HEK293 (cell line): ENCODE data around the gene MESD.

Source experiments
- GLI2 ChIP-seq: fragments of 450-650 bp; formaldehyde crosslinking; IDR thresholded peaks from 2 replicates; pipeline ENCODE4; 2017; ENCODE audit warnings: missing biosample characterization, missing genetic modification characterization, low read depth, borderline replicate concordance
- GLIS1 ChIP-seq: fragments of 450-650 bp; formaldehyde crosslinking; IDR thresholded peaks from 2 replicates; pipeline ENCODE4 v1.5.1; 2016; ENCODE audit warnings: missing biosample characterization, missing genetic modification characterization
- MZF1 ChIP-seq: fragments of 450-650 bp; formaldehyde crosslinking; IDR thresholded peaks from 2 replicates; pipeline ENCODE4 v1.5.1; 2017; ENCODE audit warnings: missing biosample characterization, missing genetic modification characterization, borderline replicate concordance
- PRDM1 ChIP-seq: fragments of 450-650 bp; formaldehyde crosslinking; IDR thresholded peaks from 2 replicates; pipeline ENCODE4; 2016; ENCODE audit warnings: missing biosample characterization, missing genetic modification characterization
- SP2 ChIP-seq: fragments of 450-650 bp; formaldehyde crosslinking; IDR thresholded peaks from 2 replicates; pipeline ENCODE4 v1.5.1; 2016; ENCODE audit warnings: missing biosample characterization, missing genetic modification characterization
- ZBTB1 ChIP-seq: fragments of 450-650 bp; formaldehyde crosslinking; IDR thresholded peaks from 2 replicates; pipeline ENCODE4 v1.5.1; 2016; ENCODE audit warnings: missing biosample characterization, missing genetic modification characterization
- ZBTB48 ChIP-seq: fragments of 450-650 bp; formaldehyde crosslinking; IDR thresholded peaks from 2 replicates; pipeline ENCODE4 v1.5.1; 2016; ENCODE audit warnings: missing biosample characterization, missing genetic modification characterization
- ZBTB8A ChIP-seq: fragments of 450-650 bp; formaldehyde crosslinking; IDR thresholded peaks from 2 replicates; pipeline ENCODE4 v1.5.1; 2016; ENCODE audit warnings: missing biosample characterization, missing genetic modification characterization
- ZFP69B ChIP-seq: fragments of 450-650 bp; formaldehyde crosslinking; IDR thresholded peaks from 2 replicates; pipeline ENCODE4 v1.5.1; 2016; ENCODE audit warnings: missing biosample characterization, missing genetic modification characterization
- ZNF10 ChIP-seq: fragments of 450-650 bp; formaldehyde crosslinking; IDR thresholded peaks from 2 replicates; pipeline ENCODE4 v1.5.1; 2017; ENCODE audit warnings: missing biosample characterization, missing genetic modification characterization
- ZNF112 ChIP-seq: fragments of 450-650 bp; formaldehyde crosslinking; IDR thresholded peaks from 2 replicates; pipeline ENCODE4 v1.5.0; 2017; ENCODE audit warnings: missing biosample characterization, missing genetic modification characterization
- ZNF121 ChIP-seq: fragments of 450-650 bp; formaldehyde crosslinking; IDR thresholded peaks from 2 replicates; pipeline ENCODE4 v1.5.1; 2016; ENCODE audit warnings: missing biosample characterization, missing genetic modification characterization
- ZNF140 ChIP-seq: fragments of 450-650 bp; formaldehyde crosslinking; IDR thresholded peaks from 2 replicates; pipeline ENCODE4 v1.5.1; 2016; ENCODE audit warnings: missing biosample characterization, missing genetic modification characterization
- ZNF157 ChIP-seq: fragments of 450-650 bp; formaldehyde crosslinking; IDR thresholded peaks from 2 replicates; pipeline ENCODE4 v1.5.1; 2016; ENCODE audit warnings: missing biosample characterization, missing genetic modification characterization
- ZNF175 ChIP-seq: fragments of 450-650 bp; formaldehyde crosslinking; IDR thresholded peaks from 2 replicates; pipeline ENCODE4 v1.5.1; 2016; ENCODE audit warnings: missing biosample characterization, missing genetic modification characterization
- ZNF2 ChIP-seq: fragments of 450-650 bp; formaldehyde crosslinking; IDR thresholded peaks from 2 replicates; pipeline ENCODE4 v1.5.1; 2016; ENCODE audit warnings: missing biosample characterization, missing genetic modification characterization
- ZNF202 ChIP-seq: fragments of 450-650 bp; formaldehyde crosslinking; IDR thresholded peaks from 2 replicates; pipeline ENCODE4 v1.5.1; 2016; ENCODE audit warnings: missing biosample characterization, missing genetic modification characterization, borderline replicate concordance
- ZNF214 ChIP-seq: fragments of 450-650 bp; formaldehyde crosslinking; IDR thresholded peaks from 2 replicates; pipeline ENCODE4 v1.5.1; 2017; ENCODE audit warnings: missing biosample characterization, mild to moderate bottlenecking, missing genetic modification characterization, borderline replicate concordance
- ZNF23 ChIP-seq: fragments of 450-650 bp; formaldehyde crosslinking; IDR thresholded peaks from 2 replicates; pipeline ENCODE4 v1.5.1; 2016; ENCODE audit warnings: missing biosample characterization, missing genetic modification characterization, borderline replicate concordance
- ZNF324 ChIP-seq: fragments of 450-650 bp; formaldehyde crosslinking; IDR thresholded peaks from 2 replicates; pipeline ENCODE4 v1.5.1; 2016; ENCODE audit warnings: missing biosample characterization, missing genetic modification characterization
- ZNF335 ChIP-seq: fragments of 450-650 bp; formaldehyde crosslinking; conservative IDR thresholded peaks from 2 replicates; pipeline ENCODE4 v1.5.1; 2016; ENCODE audit warnings: missing biosample characterization, missing genetic modification characterization
- ZNF366 ChIP-seq: fragments of 450-650 bp; formaldehyde crosslinking; conservative IDR thresholded peaks from 2 replicates; pipeline ENCODE4 v1.5.1; 2016; ENCODE audit warnings: missing biosample characterization, missing genetic modification characterization
- ZNF501 ChIP-seq: fragments of 450-650 bp; formaldehyde crosslinking; IDR thresholded peaks from 2 replicates; pipeline ENCODE4 v1.5.1; 2016; ENCODE audit warnings: missing biosample characterization, missing genetic modification characterization
- ZNF596 ChIP-seq: fragments of 450-650 bp; IDR thresholded peaks from 2 replicates; pipeline ENCODE4 v1.5.0; 2018; ENCODE audit warnings: missing biosample characterization, mild to moderate bottlenecking, missing genetic modification characterization, moderate library complexity
- ZNF626 ChIP-seq: fragments of 450-650 bp; sonication (Bioruptor Pico); formaldehyde crosslinking; IDR thresholded peaks from 2 replicates; pipeline ENCODE4 v1.5.1; 2018; ENCODE audit warnings: missing biosample characterization, missing genetic modification characterization, inconsistent platforms
- ZNF629 ChIP-seq: fragments of 450-650 bp; formaldehyde crosslinking; IDR thresholded peaks from 2 replicates; pipeline ENCODE4 v1.5.1; 2017; ENCODE audit warnings: missing biosample characterization, missing genetic modification characterization
- ZXDB ChIP-seq: fragments of 450-650 bp; formaldehyde crosslinking; IDR thresholded peaks from 2 replicates; pipeline ENCODE4 v1.5.1; 2016; ENCODE audit warnings: missing biosample characterization, missing genetic modification characterization
- TF ChIP-seq, protein P1 (sequence below): fragments of 450-650 bp; formaldehyde crosslinking; IDR thresholded peaks from 2 replicates; pipeline ENCODE4 v1.5.1; 2017; ENCODE audit warnings: missing biosample characterization, missing genetic modification characterization
- TF ChIP-seq, protein P2 (sequence below): fragments of 450-650 bp; formaldehyde crosslinking; IDR thresholded peaks from 2 replicates; pipeline ENCODE4 v1.5.1; 2016; ENCODE audit warnings: missing biosample characterization, missing genetic modification characterization
- TF ChIP-seq, protein P3 (sequence below): fragments of 450-650 bp; formaldehyde crosslinking; IDR thresholded peaks from 2 replicates; pipeline ENCODE4; 2016; ENCODE audit warnings: missing biosample characterization, missing genetic modification characterization
- TF ChIP-seq, protein P4 (sequence below): fragments of 450-650 bp; formaldehyde crosslinking; IDR thresholded peaks from 2 replicates; pipeline ENCODE4 v1.5.1; 2016; ENCODE audit warnings: missing biosample characterization, missing genetic modification characterization, borderline replicate concordance
- TF ChIP-seq, protein P5 (sequence below): fragments of 450-650 bp; formaldehyde crosslinking; optimal IDR thresholded peaks from 2 replicates; pipeline ENCODE3; 2016; ENCODE audit warnings: missing biosample characterization, mild to moderate bottlenecking, missing genetic modification characterization
- TF ChIP-seq, protein P6 (sequence below): fragments of 450-650 bp; formaldehyde crosslinking; IDR thresholded peaks from 2 replicates; pipeline ENCODE4 v1.5.1; 2016; ENCODE audit warnings: missing biosample characterization, missing genetic modification characterization

MESD gene

DNA sequence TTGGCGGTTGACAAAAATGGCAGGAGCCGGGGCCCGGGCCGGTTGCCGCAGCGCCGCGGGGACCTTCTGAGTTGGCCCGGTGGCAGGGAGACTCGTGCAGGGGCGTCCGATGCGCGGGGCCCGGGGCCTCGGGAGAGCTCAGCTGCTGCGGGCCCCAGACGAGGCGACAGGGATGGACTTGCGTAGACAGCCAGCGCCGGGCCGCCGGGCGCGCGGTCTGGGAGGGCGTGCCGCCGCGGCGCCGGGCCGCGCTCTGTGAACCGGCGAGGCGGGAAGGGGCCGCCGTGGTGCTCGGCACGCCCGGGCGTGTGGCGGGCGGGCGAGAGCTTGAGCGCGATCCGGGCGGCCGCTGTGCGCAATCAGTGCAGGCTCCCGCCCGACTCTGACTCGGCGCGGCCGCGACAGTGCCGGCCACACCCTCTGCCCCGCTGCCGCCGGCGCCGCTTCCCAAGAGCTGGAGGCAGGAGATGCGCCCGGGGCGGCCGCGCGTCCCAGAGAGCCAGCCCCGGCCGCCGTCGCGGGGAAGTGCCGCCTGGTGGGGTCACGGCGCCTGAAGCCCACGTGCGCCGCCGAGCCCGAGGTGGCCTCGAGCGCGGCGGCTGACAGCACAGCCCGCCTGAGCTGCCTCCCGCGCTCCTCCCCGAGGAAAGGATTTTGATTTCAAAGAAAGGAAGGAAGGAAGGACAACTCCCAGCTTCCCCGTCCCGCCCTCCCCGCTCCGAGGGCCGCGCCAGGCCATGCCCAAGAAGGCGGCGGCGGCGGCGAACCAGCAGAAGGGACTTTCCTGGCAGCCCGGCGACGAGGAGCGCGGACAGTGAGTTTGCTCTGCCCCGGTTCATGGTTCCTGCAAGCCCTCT lies 11.8 kb upstream of the MESD start (continued):
- TF ChIP-seq ZNF214 (no peak), ZNF175 (tag by site-specific recombination) (no peak), ZNF202 (tag by site-specific recombination) (no peak), ZBTB48 (tag by site-specific recombination) (no peak), ZNF140 (tag by site-specific recombination) (no peak), ZNF23 (tag by site-specific recombination) (no peak), ZNF324 (tag by site-specific recombination) (no peak), ZNF112 (tag by site-specific recombination) (no peak), ZNF10 (tag by site-specific recombination) (no peak), ZFP69B (no peak), ZXDB (tag by site-specific recombination) (peak; percentile 10), ZNF626 (tag by site-specific recombination) (no peak), GLI2 (tag by site-specific recombination) (no peak), ZNF629 (tag by site-specific recombination) (no peak), ZBTB1 (tag by site-specific recombination) (no peak), SP2 (tag by site-specific recombination) (peak; percentile 22; the same call in 1 of the 2 replicates), MZF1 (tag by site-specific recombination) (no peak), ZNF2 (tag by site-specific recombination) (no peak), ZBTB8A (tag by site-specific recombination) (0 out of 2 replicates have a peak, but pooled peaks have one; percentile 1), ZNF596 (no peak), ZNF366 (tag by site-specific recombination) (no peak), PRDM1 (tag by site-specific recombination) (no peak), GLIS1 (tag by site-specific recombination) (no peak; the same call in 1 of the 2 replicates), ZNF501 (tag by site-specific recombination) (no peak), ZNF121 (no peak), ZNF335 (tag by site-specific recombination) (no peak; the same call in 1 of the 2 replicates), ZNF157 (tag by site-specific recombination) (no peak)
- TF ChIP-seq, protein P1, sequence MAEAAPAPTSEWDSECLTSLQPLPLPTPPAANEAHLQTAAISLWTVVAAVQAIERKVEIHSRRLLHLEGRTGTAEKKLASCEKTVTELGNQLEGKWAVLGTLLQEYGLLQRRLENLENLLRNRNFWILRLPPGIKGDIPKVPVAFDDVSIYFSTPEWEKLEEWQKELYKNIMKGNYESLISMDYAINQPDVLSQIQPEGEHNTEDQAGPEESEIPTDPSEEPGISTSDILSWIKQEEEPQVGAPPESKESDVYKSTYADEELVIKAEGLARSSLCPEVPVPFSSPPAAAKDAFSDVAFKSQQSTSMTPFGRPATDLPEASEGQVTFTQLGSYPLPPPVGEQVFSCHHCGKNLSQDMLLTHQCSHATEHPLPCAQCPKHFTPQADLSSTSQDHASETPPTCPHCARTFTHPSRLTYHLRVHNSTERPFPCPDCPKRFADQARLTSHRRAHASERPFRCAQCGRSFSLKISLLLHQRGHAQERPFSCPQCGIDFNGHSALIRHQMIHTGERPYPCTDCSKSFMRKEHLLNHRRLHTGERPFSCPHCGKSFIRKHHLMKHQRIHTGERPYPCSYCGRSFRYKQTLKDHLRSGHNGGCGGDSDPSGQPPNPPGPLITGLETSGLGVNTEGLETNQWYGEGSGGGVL (tag by site-specific recombination), result no peak
- TF ChIP-seq, protein P2, sequence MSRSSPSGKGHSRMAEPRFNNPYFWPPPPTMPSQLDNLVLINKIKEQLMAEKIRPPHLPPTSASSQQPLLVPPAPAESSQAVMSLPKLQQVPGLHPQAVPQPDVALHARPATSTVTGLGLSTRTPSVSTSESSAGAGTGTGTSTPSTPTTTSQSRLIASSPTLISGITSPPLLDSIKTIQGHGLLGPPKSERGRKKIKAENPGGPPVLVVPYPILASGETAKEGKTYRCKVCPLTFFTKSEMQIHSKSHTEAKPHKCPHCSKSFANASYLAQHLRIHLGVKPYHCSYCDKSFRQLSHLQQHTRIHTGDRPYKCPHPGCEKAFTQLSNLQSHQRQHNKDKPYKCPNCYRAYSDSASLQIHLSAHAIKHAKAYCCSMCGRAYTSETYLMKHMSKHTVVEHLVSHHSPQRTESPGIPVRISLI (tag by site-specific recombination), result no peak
- TF ChIP-seq, protein P3, sequence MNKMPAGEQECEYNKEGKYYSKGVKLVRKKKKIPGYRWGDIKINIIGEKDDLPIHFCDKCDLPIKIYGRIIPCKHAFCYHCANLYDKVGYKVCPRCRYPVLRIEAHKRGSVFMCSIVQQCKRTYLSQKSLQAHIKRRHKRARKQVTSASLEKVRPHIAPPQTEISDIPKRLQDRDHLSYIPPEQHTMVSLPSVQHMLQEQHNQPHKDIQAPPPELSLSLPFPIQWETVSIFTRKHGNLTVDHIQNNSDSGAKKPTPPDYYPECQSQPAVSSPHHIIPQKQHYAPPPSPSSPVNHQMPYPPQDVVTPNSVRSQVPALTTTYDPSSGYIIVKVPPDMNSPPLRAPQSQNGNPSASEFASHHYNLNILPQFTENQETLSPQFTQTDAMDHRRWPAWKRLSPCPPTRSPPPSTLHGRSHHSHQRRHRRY (tag by site-specific recombination), result no peak
- TF ChIP-seq, protein P4, sequence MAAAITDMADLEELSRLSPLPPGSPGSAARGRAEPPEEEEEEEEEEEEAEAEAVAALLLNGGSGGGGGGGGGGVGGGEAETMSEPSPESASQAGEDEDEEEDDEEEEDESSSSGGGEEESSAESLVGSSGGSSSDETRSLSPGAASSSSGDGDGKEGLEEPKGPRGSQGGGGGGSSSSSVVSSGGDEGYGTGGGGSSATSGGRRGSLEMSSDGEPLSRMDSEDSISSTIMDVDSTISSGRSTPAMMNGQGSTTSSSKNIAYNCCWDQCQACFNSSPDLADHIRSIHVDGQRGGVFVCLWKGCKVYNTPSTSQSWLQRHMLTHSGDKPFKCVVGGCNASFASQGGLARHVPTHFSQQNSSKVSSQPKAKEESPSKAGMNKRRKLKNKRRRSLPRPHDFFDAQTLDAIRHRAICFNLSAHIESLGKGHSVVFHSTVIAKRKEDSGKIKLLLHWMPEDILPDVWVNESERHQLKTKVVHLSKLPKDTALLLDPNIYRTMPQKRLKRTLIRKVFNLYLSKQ (tag by site-specific recombination), result no peak
- TF ChIP-seq, protein P5, sequence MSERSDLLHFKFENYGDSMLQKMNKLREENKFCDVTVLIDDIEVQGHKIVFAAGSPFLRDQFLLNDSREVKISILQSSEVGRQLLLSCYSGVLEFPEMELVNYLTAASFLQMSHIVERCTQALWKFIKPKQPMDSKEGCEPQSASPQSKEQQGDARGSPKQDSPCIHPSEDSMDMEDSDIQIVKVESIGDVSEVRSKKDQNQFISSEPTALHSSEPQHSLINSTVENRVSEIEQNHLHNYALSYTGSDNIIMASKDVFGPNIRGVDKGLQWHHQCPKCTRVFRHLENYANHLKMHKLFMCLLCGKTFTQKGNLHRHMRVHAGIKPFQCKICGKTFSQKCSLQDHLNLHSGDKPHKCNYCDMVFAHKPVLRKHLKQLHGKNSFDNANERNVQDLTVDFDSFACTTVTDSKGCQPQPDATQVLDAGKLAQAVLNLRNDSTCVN (tag by site-specific recombination), result peak; percentile 83
- TF ChIP-seq, protein P6, sequence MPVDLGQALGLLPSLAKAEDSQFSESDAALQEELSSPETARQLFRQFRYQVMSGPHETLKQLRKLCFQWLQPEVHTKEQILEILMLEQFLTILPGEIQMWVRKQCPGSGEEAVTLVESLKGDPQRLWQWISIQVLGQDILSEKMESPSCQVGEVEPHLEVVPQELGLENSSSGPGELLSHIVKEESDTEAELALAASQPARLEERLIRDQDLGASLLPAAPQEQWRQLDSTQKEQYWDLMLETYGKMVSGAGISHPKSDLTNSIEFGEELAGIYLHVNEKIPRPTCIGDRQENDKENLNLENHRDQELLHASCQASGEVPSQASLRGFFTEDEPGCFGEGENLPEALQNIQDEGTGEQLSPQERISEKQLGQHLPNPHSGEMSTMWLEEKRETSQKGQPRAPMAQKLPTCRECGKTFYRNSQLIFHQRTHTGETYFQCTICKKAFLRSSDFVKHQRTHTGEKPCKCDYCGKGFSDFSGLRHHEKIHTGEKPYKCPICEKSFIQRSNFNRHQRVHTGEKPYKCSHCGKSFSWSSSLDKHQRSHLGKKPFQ (tag by site-specific recombination), result no peak
